ENCODE results near the gene OR2M2.

Gene OR2M2, protein sequence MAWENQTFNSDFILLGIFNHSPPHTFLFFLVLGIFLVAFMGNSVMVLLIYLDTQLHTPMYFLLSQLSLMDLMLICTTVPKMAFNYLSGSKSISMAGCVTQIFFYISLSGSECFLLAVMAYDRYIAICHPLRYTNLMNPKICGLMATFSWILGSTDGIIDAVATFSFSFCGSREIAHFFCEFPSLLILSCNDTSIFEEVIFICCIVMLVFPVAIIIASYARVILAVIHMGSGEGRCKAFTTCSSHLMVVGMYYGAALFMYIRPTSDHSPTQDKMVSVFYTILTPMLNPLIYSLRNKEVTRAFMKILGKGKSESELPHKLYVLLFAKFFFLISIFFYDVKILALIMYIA

DNA sequence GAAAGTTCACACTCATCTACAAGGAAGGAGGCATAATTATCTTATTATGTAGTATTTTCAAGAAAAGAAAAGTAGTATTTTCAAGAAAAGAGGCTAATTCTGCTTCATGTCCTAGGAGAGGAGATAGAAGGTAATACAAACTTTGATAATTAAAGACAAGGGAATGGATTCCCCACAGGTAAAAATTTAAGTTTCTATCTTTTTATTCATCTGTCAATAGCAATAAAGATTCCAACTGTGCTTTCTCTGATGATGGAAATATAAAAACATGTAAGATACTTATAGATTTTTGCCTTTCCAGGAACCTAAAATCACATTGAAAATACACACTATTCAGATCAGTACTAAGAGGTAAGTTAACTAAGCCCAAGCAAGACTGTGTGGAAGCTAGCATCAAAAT, at the start of gene OR2M2:
Gene OR2M2 (plus strand): TSS at position 301 of the 400 bp plus-strand sequence. CDS start 5,165 bp downstream, outside the sequence.
- no peak for DNase-seq (ENCODE audit: low read depth)

- DNase-seq (ENCODE audit: low read depth), result no peak
Measured at GRCh38 chr1:248127653-248128052, 47.0 kb upstream of the OR2M2 start.

DNA sequence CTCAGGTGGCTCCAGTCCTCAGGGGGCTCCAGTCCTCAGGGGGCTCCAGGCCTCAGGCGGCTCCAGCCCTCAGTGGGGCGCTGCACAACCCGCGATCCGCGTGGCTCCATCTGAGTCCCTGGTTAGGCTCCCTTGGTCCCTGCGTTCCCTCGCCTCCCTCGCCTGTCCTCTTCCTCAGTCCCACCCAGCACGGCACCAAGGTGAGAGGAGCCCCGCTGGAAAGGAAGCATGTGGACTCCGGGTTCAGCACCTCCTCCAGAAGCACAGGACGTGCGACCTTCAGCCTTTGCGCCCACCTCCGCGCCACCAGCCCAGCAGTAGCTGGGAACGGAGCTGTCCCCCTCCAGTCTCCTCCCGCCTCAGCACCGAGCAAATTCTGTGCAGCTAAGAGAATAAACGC, 37.8 kb upstream of the OR2M2 start:
- no peak for DNase-seq (ENCODE audit: low read depth)

GRCh38 chr1:248140846-248141245, 33.8 kb upstream of the OR2M2 start:
- DNase-seq (ENCODE audit: low read depth), result no peak

DNA sequence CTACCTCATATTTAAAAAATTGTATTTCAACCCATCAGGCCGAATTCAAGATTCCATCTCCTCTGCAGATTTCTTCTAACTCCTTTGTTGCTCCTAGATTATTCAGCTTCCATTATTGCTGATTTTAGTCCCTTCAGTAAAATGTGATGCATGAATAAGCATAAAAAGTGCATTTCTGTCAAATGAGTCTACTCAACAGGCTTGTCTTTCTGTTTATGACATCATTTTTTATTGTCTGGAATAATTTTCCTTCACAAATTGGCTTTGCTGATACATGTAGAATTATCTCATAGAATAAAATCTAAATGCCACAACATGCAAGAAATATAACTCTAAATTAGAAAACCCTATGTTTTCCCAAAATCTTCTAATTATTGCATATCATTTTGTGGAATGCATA, 31.3 kb upstream of the OR2M2 start:
- DNase-seq (ENCODE audit: low read depth), result no peak

- DNase-seq (ENCODE audit: low read depth), result no peak
Measured at GRCh38 chr1:248144513-248145198, 30.0 kb upstream of the OR2M2 start, which contains the start of gene OR2M5. OR2M5 (plus strand) TSS chr1:248145148; CDS start chr1:248145148, 0 bp downstream.

DNA sequence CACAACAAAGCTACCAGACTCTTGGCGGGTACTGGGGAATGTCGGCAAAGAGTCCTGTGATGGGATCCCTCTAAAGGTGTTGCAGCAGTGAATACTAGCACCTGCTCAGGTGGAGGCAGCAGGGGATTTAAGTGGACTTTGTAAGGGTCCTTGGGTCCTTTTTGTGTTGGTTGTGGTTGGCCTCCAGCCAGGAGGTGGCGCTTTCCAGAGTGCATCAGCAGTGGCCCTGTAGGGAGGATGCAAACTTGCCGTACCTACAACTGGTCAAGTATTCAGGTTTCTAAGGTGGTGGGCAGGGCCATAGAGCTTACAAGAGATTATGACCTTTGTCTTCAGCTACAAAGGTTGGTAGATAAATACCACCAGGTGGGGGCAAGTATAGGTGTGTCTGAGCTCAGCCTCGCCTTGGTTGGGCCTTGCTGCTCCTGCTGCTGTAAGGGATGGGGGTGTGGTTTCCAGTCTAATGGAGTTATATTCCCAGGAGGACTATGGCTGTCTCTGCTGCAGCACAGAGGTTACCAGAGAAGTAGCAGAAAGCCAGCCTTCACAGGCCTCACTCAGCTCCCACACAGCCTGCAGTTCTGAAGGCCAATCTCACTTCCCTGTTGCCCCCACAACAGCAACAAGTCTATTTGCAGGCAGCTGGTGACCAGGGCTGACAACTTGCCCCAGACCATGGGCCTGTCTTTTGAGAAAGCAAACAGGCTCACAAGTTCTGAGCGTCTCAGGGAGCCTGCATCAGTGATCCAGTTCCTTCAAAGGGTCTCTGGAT, 22.4 kb upstream of the OR2M2 start:
- DNase-seq (ENCODE audit: low read depth), result no peak

- DNase-seq (ENCODE audit: low read depth), result no peak
Measured at GRCh38 chr1:248155927-248156326, 18.7 kb upstream of the OR2M2 start.

DNA sequence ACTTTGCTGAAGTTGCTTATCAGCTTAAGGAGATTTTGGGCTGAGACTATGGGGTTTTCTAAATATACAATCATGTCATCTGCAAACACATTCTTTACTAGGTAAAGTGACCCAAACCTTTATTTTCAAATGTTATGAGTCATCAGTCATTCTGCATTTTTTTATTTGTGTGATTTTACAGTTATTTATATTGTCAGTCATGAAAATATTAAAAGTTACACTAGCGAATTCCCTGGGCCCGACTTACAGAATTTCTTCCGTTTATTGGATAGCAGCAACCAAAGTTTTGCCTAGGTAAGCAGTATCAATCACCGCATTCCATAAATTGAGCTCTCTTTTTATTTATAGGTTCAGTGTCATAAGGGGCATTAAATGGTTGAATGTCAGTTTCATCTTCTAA, 15.9 kb upstream of the OR2M2 start:
- DNase-seq (ENCODE audit: low read depth), result no peak

GRCh38 chr1:248164031-248164430, 10.6 kb upstream of the OR2M2 start:
- no peak for DNase-seq (ENCODE audit: low read depth)

DNA sequence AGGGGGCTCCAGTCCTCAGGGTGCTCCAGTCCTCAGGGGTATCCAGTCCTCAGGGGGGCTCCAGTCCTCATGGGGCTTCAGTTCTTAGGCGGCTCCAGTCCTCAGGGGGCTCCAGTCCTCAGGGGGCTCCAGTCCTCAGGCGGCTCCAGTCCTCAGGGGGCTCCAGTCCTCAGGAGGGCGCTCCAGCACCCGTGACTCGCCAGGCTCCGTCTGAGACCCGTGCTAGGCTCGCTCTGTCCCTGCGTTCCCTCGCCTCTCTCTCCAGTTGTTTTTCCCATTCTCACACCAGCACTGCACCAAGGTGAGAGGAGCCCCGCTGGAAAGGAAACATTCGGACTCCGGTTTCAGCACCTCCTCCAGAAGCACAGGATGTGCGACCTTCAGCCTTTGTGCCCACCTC, 9.4 kb upstream of the OR2M2 start:
- no peak for DNase-seq (ENCODE audit: low read depth)

DNA sequence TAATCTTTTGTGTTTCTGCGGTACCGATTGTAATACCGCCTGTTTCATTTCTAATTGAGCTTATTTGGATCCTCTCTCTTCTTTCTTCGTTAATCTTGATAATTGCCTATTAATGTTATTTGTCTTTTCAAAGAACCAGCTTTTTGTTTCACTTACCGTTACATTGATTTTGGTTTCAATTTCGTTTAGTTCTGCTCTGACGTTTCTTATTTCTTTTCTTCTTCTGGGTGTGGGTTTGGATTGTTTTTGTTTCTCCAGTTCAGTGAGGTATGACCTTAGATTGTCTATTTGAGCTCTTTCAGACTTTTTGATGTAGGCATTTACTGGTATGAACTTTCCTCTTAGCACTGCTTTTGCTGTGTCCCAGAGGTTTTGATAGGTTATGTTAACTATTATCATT, 9.4 kb downstream of the OR2M2 start:
- no peak for DNase-seq (ENCODE audit: low read depth)

GRCh38 chr1:248187363-248187762, 12.7 kb downstream of the OR2M2 start:
- DNase-seq (ENCODE audit: low read depth), result no peak

GRCh38 chr1:248189026-248189425, 14.4 kb downstream of the OR2M2 start:
- DNase-seq (ENCODE audit: low read depth), result no peak

GRCh38 chr1:248194117-248194516, 19.5 kb downstream of the OR2M2 start:
- DNase-seq (ENCODE audit: low read depth), result no peak

- DNase-seq (ENCODE audit: low read depth), result no peak
Measured at GRCh38 chr1:248196965-248197364, 22.3 kb downstream of the OR2M2 start, which contains the start of gene OR2M3. OR2M3 (plus strand) TSS chr1:248197265; CDS start chr1:248203068, 5,803 bp downstream.

DNA sequence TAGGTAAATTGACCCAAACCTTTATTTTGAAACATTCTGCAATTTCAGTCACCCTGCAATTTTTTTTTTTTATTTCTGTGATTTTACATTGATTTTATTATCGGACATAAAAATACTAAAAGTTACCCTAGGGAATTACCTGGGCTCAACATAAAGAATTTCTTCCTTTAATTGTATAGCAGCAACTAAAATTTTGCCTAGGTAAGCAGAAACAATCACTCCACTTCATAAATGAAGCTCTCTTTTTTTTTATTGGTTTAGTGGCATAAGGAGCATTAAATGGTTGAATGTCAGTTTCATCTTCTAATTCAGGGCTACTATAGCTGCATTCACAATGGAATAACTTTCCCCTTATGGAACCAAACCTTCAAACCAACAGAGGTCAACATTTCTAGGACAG, 41.3 kb downstream of the OR2M2 start:
- no peak for DNase-seq (ENCODE audit: low read depth)

GRCh38 chr1:248225537-248225936, 50.9 kb downstream of the OR2M2 start:
- DNase-seq (ENCODE audit: low read depth), result no peak

DNA sequence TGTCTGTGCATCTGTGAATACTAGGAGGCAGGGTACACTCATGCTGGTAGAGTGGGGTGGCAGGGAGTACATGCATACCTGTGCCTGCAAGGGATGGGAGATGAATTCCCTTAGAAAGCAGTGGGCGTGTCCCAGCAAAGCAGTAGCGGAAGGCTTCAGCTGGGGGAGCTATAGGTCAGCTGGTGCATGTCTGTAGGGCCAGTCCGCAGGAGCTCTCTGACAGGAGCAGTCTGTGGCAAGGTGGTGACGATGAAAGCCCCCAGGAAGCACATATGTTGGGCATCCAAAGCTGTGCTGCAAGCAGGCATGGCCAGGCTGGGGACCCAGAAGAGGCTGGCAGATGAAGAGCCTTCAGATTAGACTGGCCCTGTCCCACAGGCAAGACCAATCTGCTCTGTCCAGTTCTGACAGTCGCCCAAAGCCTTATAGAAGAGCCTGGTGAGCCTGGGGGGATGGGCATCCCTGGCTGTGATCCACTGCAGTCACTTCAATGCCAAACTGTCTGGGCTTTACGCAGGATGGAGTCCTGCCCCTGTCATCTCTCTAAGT, 54.8 kb downstream of the OR2M2 start:
- DNase-seq (ENCODE audit: low read depth), result no peak

Data from GM04503 (cell line).